Measurements from ENCODE around the gene TUBB2B.

The TUBB2B gene

GRCh38 chr6:3233321-3233720 is 5.9 kb upstream of the TUBB2B start:
- H3K4me3 ChIP-seq (replicated peaks in 1 of 2; ENCODE audit: low read depth in 2 of 2, low read length in 2 of 2), result no peak overlapping the region
- TF ChIP-seq CTCF (IDR thresholded peaks at IDR 0.05; ENCODE audit: low read depth, low read length), result no peak
- DNase-seq (ENCODE audit: low read depth in 2 of 2), result no peak

DNA sequence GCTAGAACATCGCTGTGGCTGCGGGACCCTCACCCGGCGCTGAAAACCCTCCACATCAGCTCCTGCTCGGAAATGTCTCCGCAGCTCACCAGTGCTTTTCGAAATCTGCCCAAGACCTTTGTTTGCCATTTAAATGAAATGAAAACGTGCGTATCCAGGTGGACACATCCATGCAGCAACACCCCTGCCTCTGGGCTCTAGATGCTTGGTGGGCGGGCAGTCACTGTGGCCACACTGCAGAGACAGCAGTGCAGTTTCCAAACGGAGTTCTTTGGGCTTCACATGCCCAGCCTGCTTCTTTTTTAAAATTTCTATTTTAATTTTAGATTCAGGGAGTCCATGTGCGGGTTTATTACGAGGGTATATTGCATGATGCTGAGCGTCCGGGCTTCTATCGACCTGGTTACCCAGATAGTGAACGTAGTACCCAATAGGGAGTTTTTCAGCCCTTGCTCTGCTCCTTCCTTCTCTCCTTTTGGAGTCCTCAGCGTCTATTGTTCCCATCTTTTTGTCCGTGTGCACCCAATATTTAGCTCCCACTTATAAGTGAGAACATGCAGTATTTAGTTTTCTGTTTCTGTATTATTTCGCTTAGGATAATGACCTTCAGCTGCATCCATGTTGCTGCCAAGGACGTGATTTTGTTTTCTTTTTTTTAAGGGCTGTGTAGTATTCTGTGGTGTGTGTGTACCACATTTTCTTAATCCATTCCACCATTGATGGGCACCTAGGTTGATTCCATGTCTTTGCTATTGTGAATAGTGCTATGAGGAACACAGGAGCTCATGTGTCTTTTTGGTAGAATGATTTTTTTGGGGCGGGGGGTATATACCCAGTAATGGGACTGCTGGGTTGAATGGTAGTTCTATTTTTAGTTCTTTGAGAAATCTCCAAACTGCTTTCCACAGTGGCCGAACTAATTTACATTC is 4.8 kb upstream of the TUBB2B start:
- DNase-seq (ENCODE audit: low read depth in 2 of 2), result no peak
- no peak for TF ChIP-seq CTCF (IDR thresholded peaks at IDR 0.05; ENCODE audit: low read depth, low read length)
- H3K4me3 ChIP-seq (replicated peaks in 1 of 2; ENCODE audit: low read depth in 2 of 2, low read length in 2 of 2), result peak overlapping the region; percentile 50 to 53

GRCh38 chr6:3231247-3232016 is 4.0 kb upstream of the TUBB2B start:
- peak overlapping the region; percentile 50 to 53 for H3K4me3 ChIP-seq (replicated peaks in 1 of 2; ENCODE audit: low read depth in 2 of 2, low read length in 2 of 2)
- TF ChIP-seq CTCF (IDR thresholded peaks at IDR 0.05; ENCODE audit: low read depth, low read length), result no peak
- peak; percentile 51 to 74 for DNase-seq (ENCODE audit: low read depth in 2 of 2)

DNA sequence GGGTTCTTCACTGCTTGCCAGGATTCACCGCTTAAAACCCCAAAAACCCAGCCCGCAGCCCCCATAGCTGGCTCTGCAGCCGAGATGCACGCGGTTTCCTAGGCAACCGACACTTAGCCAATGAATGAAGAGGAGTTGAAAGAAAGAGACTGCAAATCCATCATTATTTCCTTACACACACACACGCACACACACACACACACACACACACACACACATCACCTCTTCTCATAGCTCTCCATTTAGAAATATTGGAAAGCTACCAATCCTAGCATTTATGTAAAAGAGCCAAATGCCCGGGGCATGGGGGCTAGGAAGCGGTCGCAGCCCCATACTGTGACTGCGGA is 3.4 kb upstream of the TUBB2B start:
- peak in 1 of 2 donors; percentile 23 for DNase-seq (ENCODE audit: low read depth in 2 of 2)
- H3K4me3 ChIP-seq (replicated peaks in 1 of 2; ENCODE audit: low read depth in 2 of 2, low read length in 2 of 2), result peak overlapping the region; percentile 50 to 53
- TF ChIP-seq CTCF (IDR thresholded peaks at IDR 0.05; ENCODE audit: low read depth, low read length), result no peak

GRCh38 chr6:3230256-3230882 is 2.9 kb upstream of the TUBB2B start:
- no peak for DNase-seq (ENCODE audit: low read depth in 2 of 2)
- no peak for TF ChIP-seq CTCF (IDR thresholded peaks at IDR 0.05; ENCODE audit: low read depth, low read length)
- H3K4me3 ChIP-seq (replicated peaks in 1 of 2; ENCODE audit: low read depth in 2 of 2, low read length in 2 of 2), result no peak overlapping the region

GRCh38 chr6:3229566-3230178 is 2.2 kb upstream of the TUBB2B start:
- TF ChIP-seq CTCF (IDR thresholded peaks at IDR 0.05; ENCODE audit: low read depth, low read length), result no peak
- DNase-seq (ENCODE audit: low read depth in 2 of 2), result no peak
- no peak overlapping the region for H3K4me3 ChIP-seq (replicated peaks in 1 of 2; ENCODE audit: low read depth in 2 of 2, low read length in 2 of 2)
